Testis (tissue), 2 donors: ENCODE measurements around the gene JOSD2.

Experiments used
- CTCF ChIP-seq, 3 experiments: fragments of 450-650 bp in 2 of 3; fragments of 200-600 bp in 1 of 3; sonication (generic) in 1 of 3; IDR thresholded peaks; one replicate each; pipeline ENCODE4 v1.5.1; 2016 to 2019; ENCODE audit warnings: antibody characterized with exemption in 3 of 3, mild to moderate bottlenecking in 2 of 3, moderate library complexity in 1 of 3
- POLR2A ChIP-seq: fragments of 450-650 bp; IDR thresholded peaks from one replicate; pipeline ENCODE4 v1.6.1; 2017; ENCODE audit warnings: antibody characterized with exemption, mild to moderate bottlenecking, moderate library complexity

GRCh38 chr19:50510121-50510670 is 795 bp downstream of the JOSD2 start:
- TF ChIP-seq CTCF (IDR thresholded peaks at IDR 0.05), result no peak
- no peak for TF ChIP-seq POLR2A
